HG02610 (cell line): ENCODE results near the gene LPIN1.
"Not testable (repeated sequence)": the region's sequence is repeated elsewhere in the genome, so short reads cannot be mapped to it uniquely, and the experiment has no call there.

ENCODE experiments used
- ATAC-seq: cut with Tn5 transposase; IDR thresholded peaks from one replicate; pipeline ENCODE4 v1.9.1; 2021; ENCODE audit warnings: mild to moderate bottlenecking, moderate library complexity; ENCODE audit not compliant: unreplicated experiment

Gene LPIN1

DNA sequence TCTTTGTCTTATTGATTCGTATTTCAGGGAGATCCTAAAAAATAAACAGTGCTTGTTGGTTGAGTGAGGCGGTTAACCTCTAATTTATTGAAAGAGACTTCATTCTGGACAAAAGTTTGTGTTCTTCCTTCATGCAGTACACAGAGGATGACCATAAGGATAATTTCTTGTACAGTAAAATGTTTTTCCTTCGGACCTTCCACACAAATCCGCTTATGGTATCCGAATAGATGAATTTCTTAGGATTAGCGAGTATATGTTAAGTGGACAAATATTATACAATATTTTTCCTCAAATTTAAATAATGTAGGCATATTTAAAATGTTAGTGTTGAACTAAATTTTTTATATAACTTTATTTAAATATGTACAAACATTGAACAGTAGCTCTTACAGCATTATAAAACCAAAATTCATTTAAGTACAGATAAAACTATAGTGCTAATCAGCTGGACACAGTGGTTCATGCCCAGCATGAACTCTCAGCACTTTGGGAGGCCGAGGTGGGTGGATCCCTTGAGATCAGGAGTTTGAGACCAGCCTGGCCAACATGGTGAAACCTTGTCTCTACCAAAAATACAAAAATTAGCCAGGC lies 84.4 kb downstream of the LPIN1 start:
- ATAC-seq: no peak

- ATAC-seq: no peak
Observed at GRCh38 chr2:11831415-11831814, 85.0 kb downstream of the LPIN1 start.

- no peak for ATAC-seq
Observed at GRCh38 chr2:11832531-11832930, 86.1 kb downstream of the LPIN1 start.

- ATAC-seq: no peak
Observed at GRCh38 chr2:11833601-11834000, 87.2 kb downstream of the LPIN1 start.

- ATAC-seq: no peak
Observed at GRCh38 chr2:11835403-11835802, 89.0 kb downstream of the LPIN1 start.

GRCh38 chr2:11836647-11837219 lies 90.3 kb downstream of the LPIN1 start:
- no peak for ATAC-seq

- no peak for ATAC-seq
Observed at GRCh38 chr2:11837875-11838734, 91.7 kb downstream of the LPIN1 start.

DNA sequence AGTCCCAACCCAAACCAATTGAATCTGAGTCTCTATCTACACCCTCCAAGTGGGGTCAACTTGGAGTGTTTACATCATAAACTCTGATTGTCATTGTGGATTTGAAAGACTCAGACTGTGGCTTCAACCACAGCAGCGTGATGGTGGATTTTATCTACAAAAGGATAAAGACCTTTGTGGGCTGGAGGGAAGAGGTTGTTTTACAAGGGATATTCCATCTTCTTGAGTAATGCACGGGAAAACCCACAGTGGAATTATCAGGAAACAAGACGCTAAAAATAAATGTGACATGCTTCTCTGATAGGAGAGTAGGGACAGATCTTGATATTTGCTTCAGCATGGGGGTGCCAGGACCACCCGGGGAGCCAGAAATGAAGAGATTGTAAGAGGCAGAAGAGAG lies 93.5 kb downstream of the LPIN1 start:
- ATAC-seq: no peak

DNA sequence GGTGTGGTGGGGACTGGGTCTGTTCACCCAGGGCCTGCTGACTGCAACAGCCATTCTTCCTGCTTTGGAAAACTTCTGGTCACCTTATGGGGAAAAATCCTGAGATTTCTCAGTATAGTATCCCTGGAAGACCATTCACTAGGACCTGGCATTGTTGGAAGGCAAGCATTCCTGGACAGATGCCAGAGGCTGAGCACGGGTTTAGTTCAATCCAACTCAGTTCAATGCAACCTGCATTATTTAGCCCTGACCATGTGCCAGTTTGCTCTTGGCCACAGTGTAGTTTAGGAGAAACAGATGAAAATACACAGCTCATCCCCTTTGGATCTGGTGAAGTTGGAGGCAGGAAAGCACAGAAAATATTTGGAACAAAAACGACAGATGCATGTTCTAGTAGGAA lies 95.9 kb downstream of the LPIN1 start:
- ATAC-seq: no peak

DNA sequence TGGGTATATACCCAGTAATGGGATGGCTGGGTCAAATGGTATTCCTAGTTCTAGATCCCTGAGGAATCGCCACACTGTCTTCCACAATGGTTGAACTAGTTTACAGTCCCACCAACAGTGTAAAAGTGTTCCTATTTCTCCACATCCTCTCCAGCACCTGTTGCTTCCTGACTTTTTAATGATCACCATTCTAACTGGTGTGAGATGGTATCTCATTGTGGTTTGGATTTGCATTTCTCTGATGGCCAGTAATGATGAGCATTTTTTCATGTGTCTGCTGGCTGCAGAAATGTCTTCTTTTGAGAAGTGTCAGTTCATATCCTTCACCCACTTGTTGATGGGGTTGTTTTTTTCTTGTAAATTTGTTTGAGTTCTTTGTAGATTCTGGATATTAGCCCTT lies 98.4 kb downstream of the LPIN1 start:
- not testable (repeated sequence) for ATAC-seq

- not testable (repeated sequence) for ATAC-seq
Observed at GRCh38 chr2:11847935-11848334, 101.5 kb downstream of the LPIN1 start.

- ATAC-seq: no peak
Observed at GRCh38 chr2:11850082-11850481, 103.7 kb downstream of the LPIN1 start.

DNA sequence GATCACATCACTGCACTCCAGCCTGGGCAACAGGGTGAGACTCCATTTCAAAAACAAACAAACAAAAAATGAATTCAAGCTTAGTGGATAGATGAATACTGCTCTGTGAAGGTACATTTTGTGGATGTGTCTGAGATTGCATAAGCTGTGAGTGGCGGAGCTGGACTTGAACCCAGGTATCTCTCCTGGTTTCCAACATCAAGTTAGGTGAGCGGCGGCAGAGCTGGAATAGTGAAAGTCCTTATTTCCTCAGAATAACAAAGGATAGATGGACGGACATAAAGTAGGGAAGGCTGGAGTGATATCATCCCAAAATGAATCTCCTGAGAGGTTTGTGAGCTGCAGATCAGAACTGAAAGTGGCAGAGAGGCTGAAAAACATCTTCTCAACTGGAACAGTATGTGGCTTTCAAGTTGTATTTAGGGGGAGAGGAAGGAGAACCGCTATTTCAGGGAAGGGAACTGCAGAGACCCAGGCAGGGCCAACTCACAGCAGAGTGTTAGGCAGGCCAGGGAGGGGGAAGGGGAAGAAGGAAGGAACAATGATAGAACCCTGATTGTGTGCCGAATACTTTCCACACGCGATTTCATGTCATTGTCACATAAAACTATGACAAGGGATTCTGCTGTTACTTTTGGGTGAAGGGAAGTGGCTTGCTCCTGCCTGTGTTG lies 106.2 kb downstream of the LPIN1 start:
- ATAC-seq: no peak

GRCh38 chr2:11853197-11853588 lies 106.8 kb downstream of the LPIN1 start:
- no peak for ATAC-seq

DNA sequence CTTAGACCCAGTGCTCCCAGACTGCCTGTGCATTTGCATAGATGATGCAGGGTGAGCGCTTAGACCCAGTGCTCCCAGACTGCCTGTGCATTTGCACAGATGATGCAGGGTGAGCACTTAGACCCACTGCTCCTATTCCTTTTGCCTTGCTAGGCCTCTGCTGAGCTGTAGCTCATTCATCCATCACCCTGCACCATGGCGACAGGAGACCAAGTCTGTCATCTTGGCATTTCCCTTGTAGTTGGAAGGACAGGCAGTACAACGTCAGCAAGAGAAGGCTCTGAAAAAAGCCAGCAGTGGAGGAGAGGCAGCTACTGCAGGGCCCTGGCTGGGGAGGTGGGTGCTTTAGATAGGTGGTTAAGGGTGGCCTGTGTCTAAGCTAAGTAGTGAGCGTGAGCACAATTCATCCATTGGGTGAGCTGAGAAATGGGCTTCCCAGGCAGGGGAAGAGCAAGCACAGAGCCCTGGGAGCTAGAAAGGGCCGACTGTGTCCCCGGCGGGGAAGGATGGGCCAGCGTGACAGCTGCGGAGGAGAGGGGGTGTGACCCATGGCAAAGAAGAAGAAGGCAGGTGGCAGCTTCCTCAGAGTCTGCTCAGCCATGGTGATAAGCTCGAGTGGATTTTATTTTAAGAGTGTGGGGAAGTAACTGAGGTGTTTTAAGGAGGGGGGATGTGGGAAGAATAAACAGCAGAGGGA lies 108.8 kb downstream of the LPIN1 start:
- no peak for ATAC-seq

GRCh38 chr2:11856095-11856494 lies 109.7 kb downstream of the LPIN1 start:
- no peak for ATAC-seq

DNA sequence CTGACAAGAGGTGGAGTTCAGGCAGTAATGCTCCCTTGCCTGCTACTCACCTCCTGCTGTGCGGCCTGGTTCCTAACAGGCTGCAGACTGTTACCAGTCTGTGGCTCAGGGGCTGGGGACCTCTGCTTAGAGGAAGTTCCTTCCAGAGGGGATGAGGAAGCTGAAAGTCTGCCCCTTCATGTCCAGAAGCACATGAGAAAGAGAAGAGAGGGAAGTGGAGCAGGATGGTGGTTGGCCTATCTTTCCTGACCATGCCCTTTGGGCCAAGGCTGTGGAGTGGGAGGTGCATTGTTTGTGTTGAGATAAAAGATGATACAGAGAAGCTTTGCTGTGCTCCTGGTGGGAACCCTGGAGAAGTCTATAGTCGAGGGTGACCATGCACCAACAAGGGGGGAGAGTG lies 112.5 kb downstream of the LPIN1 start:
- no peak for ATAC-seq

DNA sequence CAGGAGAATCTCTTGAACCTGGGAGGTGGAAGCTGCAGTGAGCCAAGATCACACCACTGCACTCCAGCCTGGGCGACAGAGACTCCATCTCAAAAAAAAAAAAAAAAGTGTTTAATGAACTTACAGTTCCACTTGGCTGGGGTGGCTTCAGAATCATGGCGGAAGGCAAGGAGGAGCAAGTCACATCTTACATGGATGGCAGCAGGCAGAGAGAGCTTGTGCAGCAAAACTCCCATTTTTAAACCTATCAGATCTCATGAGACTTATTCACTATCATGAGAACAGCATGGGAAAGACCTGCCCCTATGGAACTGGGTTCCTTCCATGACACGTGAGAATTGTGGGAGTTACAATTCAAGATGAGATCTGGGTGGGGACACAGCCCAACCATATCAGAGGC lies 113.5 kb downstream of the LPIN1 start:
- ATAC-seq: not testable (repeated sequence)

DNA sequence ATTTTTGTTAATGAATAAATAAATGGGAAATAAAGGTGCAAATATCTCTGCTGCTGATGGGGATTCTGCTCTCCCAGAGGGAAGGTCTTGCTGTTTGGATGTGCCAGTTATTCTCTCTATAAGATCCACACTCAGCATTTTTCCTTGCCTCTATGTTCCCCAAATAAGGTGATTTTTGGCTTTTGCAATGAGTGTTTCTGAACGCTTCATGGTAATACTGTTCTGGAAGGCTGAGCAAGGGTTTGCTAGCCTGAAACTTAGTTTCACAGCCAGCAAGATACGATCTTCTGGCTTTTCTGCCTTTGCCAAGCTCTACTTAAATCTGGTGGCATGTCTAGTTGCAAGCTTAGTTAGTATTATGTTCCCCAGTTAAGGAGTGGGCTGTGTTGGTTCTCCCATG lies 114.6 kb downstream of the LPIN1 start:
- ATAC-seq: peak; percentile 40

DNA sequence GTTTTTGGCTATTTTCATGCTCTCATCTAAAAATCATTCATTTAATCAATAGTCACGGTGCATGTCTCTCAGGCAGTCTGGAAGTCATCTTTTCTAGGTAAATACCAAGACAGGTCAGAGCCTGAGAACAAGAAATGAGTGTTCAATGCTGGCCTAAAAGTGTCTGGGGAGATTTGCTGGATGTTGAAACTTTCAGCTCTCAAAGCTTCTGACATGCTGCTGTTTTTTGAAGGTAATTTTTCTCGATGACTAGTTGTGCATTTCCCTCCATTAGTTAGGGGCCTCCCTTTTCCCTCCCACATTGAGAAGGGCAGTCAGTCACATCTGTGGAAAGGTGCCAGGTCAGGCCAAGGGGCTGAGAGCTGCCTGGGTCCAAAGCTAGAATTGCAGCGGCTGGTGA lies 115.6 kb downstream of the LPIN1 start:
- peak; percentile 53 for ATAC-seq

GRCh38 chr2:11863103-11863502 lies 116.7 kb downstream of the LPIN1 start:
- ATAC-seq: no peak
